ENCODE data around the gene WNK2.
A peak's percentile ranks its signal among the peaks of the same experiment; 100 is the strongest.

WNK2 gene

DNA sequence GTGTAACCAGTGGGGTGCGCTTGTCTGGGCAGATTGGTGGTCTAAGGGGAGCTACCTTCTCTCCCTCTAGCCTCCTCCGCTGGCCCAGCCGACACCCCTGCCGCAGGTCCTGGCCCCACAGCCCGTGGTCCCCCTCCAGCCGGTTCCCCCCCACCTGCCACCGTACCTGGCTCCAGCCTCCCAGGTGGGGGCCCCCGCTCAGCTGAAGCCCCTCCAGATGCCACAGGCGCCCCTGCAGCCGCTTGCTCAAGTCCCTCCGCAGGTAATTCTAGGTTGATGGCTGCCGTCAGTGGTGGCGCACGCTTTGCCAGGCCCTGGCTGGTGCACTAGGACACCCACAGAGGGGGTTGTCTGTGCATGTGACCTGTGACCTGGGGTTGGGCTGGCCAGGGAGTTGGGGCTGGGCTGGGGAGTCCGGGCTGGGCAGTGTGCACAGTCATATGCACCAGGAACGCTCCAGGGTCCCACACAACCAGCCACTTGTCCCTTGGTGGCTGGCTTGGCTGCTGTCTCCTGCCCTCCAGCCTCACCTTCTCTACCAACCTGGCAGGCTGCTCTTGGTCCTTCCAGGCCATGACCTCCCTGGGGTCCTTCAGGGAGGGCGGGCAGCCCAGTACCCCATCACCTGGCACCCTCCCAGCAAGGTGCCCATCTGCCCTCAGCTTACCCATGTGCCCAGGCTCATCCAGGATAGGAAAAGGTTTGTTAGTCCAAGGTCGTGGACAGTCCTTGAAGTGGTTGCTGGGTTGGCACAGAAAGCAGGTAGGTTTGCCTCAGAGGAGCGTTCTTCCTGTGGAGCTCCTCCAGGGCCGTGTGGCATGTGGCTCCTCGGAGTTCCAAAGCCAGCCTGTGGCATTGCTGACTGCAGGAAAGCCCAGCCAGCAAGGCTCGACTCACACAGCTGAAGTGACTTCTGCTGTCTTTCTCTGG is 73.2 kb downstream of the WNK2 start:
- peak in 1 of 2 experiments; percentile 0 for DNase-seq

DNA sequence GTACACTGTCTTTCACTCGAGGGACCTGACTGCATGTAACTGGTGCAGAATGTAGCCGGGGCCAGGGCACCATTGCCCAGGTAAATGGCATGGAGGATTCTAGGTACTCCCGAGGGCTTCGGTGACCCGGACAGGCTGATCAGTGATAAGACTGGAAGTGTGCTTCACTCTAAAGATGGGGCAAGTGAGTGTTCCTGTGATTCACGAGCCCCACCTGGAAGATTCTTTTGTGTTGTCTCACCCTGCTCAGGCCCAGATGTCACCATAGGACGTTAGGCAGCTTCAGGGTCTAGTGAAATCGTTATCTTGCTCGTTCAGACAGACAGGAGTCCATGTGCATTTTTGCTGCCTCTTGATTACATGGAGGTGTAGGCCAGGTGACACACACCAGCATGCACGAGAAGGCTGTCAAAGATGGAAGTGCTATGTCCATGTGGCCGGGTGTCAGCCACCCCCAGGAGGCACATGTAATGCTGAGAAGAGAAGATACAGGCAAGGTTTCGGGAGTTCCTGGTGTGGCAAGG is 73.9 kb downstream of the WNK2 start:
- peak in 1 of 2 experiments; percentile 0 for DNase-seq

DNA sequence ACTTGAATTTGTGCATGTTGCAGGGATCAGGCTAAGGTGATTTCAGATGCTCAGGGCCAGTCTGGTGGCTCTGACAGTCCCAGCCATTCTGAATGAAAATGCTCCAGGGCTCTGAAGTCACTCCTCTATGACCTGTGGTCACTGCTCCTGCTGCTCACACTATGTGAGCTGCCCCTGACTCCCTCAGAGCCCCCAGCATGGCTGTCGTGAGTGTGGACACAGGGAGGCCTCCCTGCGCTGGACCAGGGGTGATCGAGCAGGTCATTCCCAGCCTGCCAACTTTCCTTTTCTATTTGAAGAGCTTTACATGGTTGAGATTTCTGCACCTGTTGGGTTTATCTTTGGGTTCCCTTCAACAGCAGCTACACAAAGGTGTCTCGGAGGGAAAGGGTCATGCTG is 74.5 kb downstream of the WNK2 start:
- peak in 1 of 2 experiments; percentile 1 for DNase-seq

DNA sequence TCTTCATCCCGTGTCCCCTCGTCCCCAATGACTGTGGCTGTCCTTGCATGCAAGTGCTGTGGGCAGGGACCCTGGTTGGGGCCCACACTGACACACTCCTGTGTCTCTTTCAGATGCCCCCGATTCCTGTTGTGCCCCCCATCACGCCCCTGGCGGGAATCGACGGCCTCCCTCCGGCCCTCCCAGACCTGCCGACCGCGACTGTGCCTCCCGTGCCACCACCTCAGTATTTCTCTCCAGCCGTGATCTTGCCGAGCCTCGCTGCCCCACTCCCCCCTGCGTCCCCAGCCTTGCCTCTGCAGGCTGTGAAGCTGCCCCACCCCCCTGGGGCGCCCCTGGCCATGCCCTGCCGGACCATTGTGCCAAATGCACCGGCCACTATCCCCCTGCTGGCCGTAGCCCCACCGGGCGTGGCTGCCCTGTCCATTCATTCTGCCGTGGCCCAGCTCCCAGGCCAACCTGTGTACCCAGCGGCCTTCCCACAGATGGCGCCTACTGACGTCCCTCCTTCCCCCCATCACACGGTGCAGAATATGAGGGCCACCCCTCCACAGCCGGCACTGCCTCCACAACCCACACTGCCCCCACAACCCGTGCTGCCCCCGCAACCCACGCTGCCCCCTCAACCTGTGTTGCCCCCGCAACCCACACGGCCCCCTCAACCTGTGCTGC is 75.0 kb downstream of the WNK2 start:
- DNase-seq = peak in 1 of 2 experiments; percentile 2

DNA sequence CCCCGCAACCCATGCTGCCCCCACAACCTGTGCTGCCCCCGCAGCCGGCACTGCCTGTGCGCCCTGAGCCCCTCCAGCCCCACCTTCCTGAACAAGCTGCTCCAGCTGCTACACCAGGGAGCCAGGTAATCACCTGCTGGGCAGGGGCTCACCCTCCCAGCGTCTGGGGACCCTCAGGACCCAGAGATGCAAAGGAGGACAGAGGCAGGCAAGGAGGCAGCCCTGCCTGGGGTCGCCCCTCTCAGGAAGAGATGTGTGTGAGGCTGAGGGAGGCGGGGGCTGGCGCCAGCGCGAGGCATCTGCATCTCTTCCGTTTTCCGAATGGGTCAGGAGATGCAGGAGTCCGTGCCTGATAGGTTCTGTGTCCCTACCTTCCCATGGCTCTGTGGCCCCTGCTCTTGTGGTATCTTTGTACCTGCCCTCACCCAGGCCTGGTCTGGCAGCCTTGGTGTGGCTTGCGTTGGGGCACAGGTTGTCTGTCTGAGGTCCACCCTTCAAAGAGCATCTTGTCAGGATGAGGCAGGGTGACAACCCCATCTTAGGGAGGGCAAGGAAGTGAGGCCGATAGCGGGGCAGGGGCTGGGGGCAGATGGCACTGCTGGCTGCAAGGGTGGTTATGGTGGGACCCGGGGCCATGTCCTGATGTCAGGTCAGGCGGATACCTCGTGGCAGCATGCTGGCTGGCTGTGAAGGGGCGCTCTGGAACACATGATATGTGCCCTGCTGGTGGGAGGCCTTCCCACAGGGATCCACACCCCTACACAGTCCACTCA is 75.7 kb downstream of the WNK2 start:
- DNase-seq = peak in 1 of 2 experiments; percentile 1

DNA sequence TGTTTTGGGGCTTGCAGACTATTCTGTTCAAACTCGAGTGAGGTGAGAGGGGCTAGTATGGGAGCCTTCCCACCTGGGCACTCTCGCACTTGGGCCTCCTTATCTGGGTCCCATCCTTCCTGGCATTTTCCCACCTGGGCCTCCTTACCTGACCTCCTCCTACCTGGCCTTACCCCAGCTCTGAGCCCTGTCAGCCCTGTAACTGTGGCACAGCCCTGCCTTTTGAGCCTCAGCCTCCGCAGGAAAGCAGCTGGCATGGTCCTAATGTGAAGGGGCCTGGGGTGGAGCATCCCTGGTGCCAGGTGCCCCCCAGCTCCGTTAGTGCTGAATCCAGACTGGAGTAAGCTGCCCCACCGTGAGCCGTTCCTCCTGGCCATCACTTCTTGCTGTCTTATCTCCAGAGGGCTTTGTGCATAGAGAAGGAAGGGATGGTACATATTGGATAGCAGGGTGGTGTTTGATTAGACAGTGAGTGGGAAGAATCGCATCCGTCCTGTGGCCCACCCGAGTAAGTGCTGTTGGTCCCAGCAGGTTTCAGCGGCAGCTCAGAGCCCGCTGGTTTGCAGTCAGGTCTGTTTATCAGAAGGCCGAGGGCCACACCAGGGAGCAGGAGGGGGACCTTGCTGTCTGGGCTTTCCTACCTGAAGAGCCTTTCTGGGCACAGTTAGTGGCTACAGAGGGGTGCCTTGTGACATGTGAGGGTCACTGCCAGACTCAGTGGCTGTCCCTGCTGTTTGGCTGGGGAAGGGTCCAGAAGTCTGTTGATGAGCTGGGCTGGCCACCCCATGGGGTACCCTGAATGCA is 76.5 kb downstream of the WNK2 start:
- DNase-seq = no peak

DNA sequence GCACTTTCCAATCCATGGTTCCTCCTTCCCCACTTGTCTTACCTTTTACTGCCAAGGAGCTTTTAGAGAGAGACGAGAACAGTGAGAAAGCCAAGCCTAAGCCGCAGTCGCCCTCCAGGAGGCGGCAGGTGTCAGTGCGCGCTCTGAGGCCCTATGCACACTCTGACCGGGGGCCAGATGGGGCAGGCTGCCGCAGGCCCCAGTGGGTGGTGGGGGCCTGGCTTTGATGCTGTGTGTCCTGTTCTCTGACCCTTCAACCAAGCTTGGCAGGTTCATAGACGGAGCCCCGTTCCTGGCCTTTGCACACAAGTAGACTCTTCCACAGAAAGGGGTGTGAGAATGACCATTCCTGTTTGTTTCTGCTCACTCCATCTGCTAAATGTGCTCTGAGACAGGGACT is 77.3 kb downstream of the WNK2 start:
- no peak for DNase-seq

DNA sequence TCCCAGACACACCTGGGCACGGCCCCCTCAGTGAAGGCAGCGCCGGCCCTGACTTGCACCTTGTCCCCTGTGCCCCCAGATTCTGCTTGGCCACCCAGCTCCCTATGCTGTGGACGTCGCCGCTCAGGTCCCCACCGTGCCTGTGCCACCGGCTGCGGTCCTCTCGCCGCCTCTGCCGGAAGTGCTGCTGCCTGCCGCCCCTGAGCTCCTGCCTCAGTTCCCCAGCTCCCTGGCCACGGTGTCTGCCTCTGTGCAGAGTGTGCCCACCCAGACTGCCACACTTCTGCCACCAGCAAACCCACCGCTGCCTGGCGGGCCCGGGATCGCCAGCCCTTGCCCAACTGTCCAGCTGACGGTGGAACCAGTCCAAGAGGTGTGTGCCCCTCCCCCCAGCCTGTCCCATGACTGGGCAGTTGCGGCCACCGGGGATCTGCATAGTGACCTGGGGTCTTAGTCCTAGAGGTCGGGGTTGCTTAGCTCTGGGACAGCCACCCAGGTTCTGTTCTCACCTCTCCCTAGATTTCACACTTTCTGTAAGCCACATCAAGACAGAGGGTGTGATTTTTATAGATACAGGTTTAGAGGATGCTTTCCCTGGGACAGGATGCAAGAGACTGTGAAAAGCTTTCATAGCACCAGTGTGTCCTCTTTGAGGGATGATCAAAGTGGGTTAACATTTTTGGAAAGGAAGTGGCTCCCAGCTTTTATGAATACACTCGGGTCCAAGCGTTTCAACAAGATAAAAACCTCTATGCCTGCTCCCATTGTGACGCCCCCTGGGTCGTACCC is 78.0 kb downstream of the WNK2 start:
- DNase-seq = peak in 1 of 2 experiments; percentile 1

DNA sequence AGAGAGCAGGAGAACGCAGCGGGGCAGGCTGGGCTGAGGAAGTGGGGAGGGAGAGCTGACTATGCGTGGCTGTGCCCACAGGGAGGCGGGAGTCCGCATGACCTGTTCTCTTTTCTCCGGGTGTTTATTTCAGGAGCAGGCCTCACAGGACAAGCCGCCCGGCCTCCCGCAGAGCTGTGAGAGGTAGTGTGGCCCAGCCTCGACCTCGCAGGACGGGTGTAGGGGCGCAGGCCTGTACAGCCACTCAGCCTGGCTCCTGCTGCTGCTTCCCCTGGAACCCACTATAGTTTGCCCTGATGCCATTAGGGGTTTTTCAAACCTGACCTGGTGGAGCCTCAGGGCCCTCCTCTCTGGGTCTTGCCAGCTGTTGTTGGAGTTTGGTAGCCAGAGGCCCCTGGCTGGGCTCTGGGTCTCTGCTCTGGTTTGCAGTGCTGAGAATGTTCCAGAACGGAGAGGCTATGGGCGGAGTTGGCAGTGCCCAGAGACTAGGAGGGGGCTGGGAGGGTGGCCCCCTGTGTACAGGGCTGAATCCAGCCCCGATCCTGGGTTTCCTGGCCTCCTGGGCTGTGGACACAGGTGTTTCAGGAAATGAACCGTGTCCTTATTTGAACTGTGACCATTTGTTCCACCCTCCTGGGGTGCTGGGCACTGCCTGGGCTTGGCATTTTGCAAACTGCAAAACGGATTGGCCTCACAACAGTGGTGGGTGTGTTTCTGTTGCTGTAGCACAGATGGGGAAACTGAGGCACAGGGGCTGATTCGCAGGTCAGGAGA is 78.8 kb downstream of the WNK2 start:
- peak in 1 of 2 experiments; percentile 1 for DNase-seq

DNA sequence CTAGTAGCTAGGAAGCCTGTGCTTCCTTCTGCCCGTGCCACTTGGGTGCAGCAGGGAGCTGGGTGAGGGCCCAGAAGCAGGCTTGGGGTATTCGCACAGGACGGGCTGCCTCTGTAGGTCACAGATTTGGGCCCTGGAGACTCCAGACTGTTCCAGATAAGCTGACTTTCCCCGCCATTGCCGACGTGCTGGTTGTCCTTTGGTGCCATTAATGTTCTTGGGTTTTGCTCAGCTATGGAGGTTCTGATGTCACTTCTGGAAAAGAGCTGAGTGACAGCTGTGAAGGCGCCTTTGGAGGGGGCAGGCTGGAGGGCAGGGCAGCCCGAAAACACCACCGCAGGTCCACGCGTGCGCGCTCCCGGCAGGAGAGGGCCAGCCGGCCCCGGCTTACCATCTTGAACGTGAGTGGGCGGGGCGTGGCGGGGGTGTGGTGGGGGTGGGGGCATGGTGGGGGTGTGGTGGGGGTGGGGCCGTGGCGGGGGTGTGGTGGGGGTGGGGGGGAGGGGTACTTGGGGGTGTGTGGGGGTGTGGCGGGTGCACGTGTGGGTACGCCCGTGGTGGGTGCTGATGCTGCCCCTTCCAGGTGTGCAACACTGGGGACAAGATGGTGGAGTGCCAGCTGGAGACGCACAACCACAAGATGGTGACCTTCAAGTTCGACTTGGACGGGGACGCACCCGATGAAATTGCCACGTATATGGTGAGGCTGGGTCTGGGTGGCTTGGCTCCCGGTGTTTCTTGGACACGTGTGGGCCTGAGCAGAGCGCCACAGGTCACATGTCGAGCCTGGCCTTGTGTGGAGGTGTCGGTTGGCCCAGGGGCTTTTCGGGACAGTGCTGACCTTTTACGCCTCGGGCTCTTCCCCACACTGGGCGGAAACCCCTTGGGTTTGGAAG is 79.6 kb downstream of the WNK2 start:
- peak in 1 of 2 experiments; percentile 1 for DNase-seq

DNA sequence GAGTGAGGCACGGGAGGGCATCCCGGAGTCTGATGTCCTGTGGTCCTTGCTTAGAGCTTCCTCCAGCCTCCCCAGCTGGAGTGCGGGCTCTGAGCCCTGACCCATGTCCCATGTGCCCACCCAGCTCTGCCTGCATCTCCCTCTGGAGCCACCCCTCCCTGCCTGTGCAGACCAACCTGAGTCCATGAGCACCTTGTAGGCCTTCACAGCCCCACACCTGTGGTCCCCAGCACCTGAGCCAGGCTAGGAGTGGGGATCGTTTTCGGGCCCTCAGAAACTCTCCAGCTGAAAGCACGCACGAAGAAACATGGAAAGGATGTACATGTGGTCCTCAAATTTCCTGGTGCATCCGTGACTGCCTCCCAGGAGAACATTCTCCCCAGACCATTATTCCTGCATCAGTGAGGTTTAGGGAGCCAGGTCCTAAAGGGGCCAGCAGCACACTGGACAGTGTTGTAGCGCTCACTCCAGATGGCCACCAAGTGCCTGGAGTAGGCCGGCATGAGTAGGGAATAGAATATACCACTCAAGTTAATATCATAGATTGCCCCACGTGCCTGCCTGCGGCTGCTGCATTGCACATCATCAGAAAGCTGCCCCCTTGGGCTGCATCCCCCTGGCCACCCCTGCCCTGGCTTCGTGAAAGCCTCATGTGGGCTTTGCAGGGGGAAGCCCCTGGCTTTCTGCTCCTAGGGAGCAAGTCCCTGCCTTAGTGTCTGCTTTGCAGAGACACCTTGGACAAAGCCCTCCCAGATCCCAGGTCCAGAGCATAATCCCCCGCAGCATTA is 80.6 kb downstream of the WNK2 start:
- DNase-seq = peak in 1 of 2 experiments; percentile 1

DNA sequence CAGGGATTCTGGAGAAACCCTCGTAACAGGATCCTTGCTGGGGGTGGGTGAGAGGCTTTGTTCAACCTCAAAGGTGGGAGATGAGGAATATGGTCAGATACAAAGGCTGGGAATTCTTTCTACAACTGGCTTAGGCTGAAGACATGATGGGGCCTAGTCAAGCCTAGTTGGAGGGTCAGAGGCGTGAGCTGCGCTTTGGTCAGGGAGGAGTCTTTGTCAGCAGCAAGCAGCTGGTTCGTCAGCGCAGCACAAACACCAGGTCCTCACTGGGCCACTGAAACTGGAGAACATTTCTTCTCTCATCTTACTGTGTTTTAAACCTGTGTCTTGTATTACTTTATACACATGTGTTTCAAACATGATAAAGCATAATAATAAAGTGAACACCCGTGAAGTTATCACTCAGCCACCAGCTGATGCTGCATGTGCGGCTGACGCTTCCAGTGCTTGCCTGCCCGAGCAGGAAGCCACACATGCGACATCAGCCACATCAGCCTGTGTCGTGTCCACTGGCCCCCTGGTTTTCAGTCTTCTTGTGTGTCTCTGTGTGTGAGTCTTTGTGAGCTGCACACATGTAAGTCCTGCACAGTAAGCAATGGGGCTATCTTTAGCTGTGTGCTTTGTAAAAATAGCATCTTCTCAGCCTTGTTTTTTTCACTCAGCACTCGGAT is 81.5 kb downstream of the WNK2 start:
- peak in 1 of 2 experiments; percentile 2 for DNase-seq

DNA sequence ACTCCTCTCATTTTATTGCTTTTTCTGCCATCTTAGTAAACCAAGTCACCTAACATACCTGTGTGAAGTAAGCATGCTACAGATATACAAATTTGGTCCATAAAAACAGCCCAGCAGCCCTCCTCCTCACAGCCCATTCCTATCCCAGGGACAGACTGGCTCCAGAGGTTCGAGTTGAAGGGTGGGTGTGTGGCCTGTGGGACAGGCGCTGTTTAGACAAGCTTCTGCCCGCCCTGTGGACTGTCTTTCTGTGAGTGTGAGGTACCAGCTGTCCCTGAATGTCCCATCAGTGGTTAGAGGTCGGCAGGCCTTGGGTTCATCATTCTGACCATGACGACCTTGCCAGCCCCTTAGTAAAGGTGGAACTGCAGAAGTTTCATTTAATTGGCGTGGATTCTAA is 82.0 kb downstream of the WNK2 start:
- no peak for DNase-seq

DNA sequence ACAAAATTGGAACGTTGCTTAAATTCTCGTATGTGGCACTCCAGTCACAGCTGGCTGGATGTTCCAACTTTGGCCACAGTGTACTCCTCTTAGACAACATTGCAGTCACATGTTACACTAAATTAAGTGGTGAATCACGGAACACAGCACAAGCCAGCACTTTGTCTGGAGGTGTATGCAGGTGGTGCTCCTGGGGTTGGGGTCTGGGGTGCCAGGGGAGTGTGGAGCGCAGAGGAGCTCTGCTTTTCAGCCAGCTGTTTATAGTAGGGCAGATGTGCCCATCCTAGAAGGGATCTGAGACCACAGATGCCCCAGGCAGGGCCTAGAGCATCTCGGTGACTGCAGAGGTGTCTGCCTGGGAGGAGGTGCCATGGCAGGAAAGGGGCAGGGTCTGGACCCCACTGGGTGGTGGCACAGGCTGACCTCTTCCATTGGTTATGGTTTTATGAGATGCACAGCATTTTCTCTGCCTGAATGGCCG is 82.6 kb downstream of the WNK2 start:
- peak in 1 of 2 experiments; percentile 1 for DNase-seq

DNA sequence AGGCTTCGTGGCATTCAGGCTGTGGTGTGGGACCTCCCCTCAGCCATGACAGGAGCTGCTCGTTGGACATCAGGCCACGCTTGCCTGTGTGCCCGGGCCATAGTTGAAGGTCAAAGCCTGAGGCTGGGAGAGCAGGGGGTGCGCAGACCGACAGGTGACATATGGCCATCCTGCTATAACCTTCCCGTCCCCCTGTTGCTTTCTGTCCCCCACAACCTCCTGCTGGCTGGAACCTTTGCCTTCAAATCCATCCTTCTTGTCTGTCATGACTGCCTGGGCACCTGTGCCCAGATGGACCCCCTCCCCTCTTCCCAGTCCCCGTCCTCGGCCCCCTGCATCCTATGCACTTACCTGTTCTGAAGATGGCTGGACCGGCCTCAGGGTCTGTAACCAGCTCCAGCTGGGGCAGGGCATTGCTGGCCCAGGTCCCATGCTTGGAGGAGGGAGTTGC is 83.2 kb downstream of the WNK2 start:
- DNase-seq = peak in 1 of 2 experiments; percentile 0

DNA sequence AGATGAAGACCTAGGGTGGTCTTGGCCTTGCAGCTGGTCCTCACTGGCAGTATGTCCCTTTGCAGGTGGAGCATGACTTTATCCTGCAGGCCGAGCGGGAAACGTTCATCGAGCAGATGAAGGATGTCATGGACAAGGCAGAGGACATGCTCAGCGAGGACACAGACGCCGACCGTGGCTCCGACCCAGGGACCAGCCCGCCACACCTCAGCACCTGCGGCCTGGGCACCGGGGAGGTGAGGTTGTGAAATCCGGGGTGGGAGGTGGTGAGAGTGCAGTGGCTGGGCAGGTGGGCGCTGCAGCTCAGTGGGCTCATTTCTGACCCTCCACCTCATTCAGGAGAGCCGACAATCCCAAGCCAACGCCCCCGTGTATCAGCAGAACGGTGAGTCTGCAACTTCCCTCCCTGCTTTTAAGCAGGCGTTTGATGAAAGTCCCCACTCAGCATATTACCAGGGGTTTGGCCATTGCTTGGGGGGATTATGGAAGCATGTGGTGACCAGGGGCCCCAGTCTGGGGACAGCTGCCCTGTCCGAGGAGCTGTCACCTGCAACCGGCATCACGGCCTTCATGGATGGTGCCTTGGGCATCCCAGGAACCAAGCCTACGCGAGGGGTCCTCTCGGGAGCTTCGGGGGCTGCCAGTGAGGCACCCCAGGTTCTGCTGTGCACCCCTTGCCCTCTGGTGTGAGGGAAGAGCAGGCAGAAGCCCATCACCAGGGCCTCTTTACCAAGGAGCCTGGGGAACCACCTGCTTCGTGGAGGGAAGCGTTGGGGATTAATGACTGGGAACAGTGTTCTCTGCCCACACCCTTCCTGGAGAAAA is 84.0 kb downstream of the WNK2 start:
- DNase-seq = peak in 1 of 2 experiments; percentile 1
